K562 (cell line): ENCODE measurements around the gene LPIN2. TPM values are rescaled to one million over a fixed set of nuclear protein-coding genes. Genes with fewer than 3 reads are reported as not detected.

Source experiments
- ATAC-seq: fragments of 200-7000 bp; cut with Tn5 transposase; 3 replicates; pipeline ENCODE4 v1.9.1; 2020; ENCODE audit warnings: moderate library complexity
- BruUV-seq: library from RNA; stranded (reverse); fragments of 400-500 nt; replicated peaks from 2 replicates; lab custom pipeline; 2021; lab: Mats Ljungman, UMichigan
- CTCF ChIA-PET: fragments of 300-600 bp; formaldehyde crosslinking; extraction: SDS; loops from one replicate; lab custom pipeline; 2021; ENCODE audit warnings: low intra/inter-chr PET ratio; lab: Yijun Ruan, JAX
- POLR2A ChIA-PET: fragments of 300-600, 350-650 bp; sonication (Branson Sonifier 250); formaldehyde crosslinking; extraction: SDS; loops from one replicate; lab custom pipeline; 2021; ENCODE audit warnings: antibody characterized with exemption, inconsistent platforms; lab: Yijun Ruan, JAX
- DNase-seq, 4 experiments: peaks; one replicate each; pipeline versions ENCODE4 v3.0.0 to v3.0.0-alpha.2; 2011 to 2018; ENCODE audit warnings: low spot score in 3 of 4, mixed read lengths in 3 of 4; ENCODE audit errors: extremely low read depth in 1 of 4
- FAIRE-seq: peaks from 2 replicates; lab custom pipeline; 2011; peaks lifted over from hg19 to GRCh38; lab: Jason Lieb, UNC
- H2AFZ ChIP-seq: 2 replicates; pipeline ENCODE4 v1.6.0; 2011; ENCODE audit warnings: low read depth, low read length, control low read depth, inconsistent platforms
- H3K27ac ChIP-seq: fragments of 200-600 bp; 3 replicates; pipeline ENCODE4 v1.8.0; 2011; ENCODE audit warnings: low read depth, mild to moderate bottlenecking, control low read depth, inconsistent platforms, low read length, moderate library complexity, mixed read lengths; ENCODE audit errors: extremely low read depth
- H3K27me3 ChIP-seq, 2 experiments: fragments of 300-600 bp in 1 of 2; 2 replicates in 1 of 2; 3 replicates in 1 of 2; pipeline versions ENCODE4 v1.6.0 to v1.8.0; 2011; ENCODE audit warnings: inconsistent platforms in 2 of 2, low read length in 2 of 2, mild to moderate bottlenecking in 1 of 2, mixed read lengths in 1 of 2, moderate library complexity in 1 of 2; ENCODE audit not compliant: control insufficient read depth in 2 of 2, insufficient read depth in 2 of 2
- H3K36me3 ChIP-seq: fragments of 300-600 bp; 3 replicates; pipeline ENCODE4 v1.8.0; 2011; ENCODE audit warnings: mild to moderate bottlenecking, low read length, inconsistent platforms; ENCODE audit not compliant: control insufficient read depth, insufficient read depth
- H3K4me1 ChIP-seq, 2 experiments: fragments of 200-600 bp in 1 of 2; replicated peaks in 1 of 2; 2 replicates in 1 of 2; 3 replicates in 1 of 2; pipeline versions ENCODE4 v1.5.1 to v1.8.0; 2011; ENCODE audit warnings: inconsistent platforms in 2 of 2, low read length in 2 of 2, mild to moderate bottlenecking in 1 of 2, mixed read lengths in 1 of 2, moderate library complexity in 1 of 2; ENCODE audit not compliant: control insufficient read depth in 2 of 2, insufficient read depth in 2 of 2
- H3K4me2 ChIP-seq: 2 replicates; pipeline ENCODE4 v1.6.1; 2011; ENCODE audit warnings: low read length, control low read depth, inconsistent platforms, mixed read lengths; ENCODE audit not compliant: insufficient read depth
- H3K4me3 ChIP-seq: fragments of 200-600 bp; sonication (generic), shearing (Covaris generic); 2 replicates; pipeline ENCODE4 v1.5.1; 2016; ENCODE audit warnings: control low read depth, inconsistent platforms
- H3K79me2 ChIP-seq: fragments of 200-600 bp; 3 replicates; pipeline ENCODE4 v1.8.0; 2011; ENCODE audit warnings: low read length, inconsistent platforms; ENCODE audit not compliant: control insufficient read depth, insufficient read depth
- H3K9ac ChIP-seq, 2 experiments: 2 replicates each; pipeline versions ENCODE4 v1.6.0 to v1.6.1; 2011; ENCODE audit warnings: low read depth in 2 of 2, low read length in 2 of 2, control low read depth in 1 of 2, inconsistent platforms in 1 of 2, mild to moderate bottlenecking in 1 of 2, mixed read lengths in 1 of 2; ENCODE audit not compliant: insufficient read depth in 1 of 2
- H3K9me1 ChIP-seq: one replicate; pipeline ENCODE4 v1.6.0; 2011; ENCODE audit warnings: inconsistent platforms, mild to moderate bottlenecking, low read length, moderate library complexity; ENCODE audit not compliant: control insufficient read depth, insufficient read depth
- H3K9me3 ChIP-seq: replicated peaks from 2 replicates; pipeline ENCODE4 v1.5.1; 2011; ENCODE audit warnings: low read depth, low read length, inconsistent platforms; ENCODE audit not compliant: control insufficient read depth, insufficient read depth
- H4K20me1 ChIP-seq: replicated peaks from 2 replicates; pipeline ENCODE4 v1.6.1; 2011; ENCODE audit warnings: low read length, inconsistent platforms, mixed read lengths; ENCODE audit not compliant: control insufficient read depth, insufficient read depth
- GTF2A2 ChIP-seq: IDR thresholded peaks from 2 replicates; pipeline ENCODE4 v1.6.1; 2016; ENCODE audit warnings: mild to moderate bottlenecking, missing genetic modification characterization, missing compliant biosample characterization
- HDAC2 ChIP-seq: fragments of 450-650 bp; IDR thresholded peaks from 2 replicates; pipeline ENCODE4 v1.6.1; 2016; ENCODE audit warnings: mild to moderate bottlenecking
- HMG20B ChIP-seq: fragments of 250-450 bp; sonication (Bioruptor Pico); IDR thresholded peaks from 2 replicates; pipeline ENCODE4 v1.5.0; 2021; ENCODE audit warnings: mild to moderate bottlenecking
- SMARCA4 ChIP-seq: fragments of 450-650 bp; IDR thresholded peaks from 2 replicates; pipeline ENCODE4 v1.6.1; 2016
- STAG1 ChIP-seq: sonication (generic); formaldehyde crosslinking; IDR thresholded peaks from 2 replicates; pipeline ENCODE4 v1.5.0; 2020; ENCODE audit warnings: missing genetic modification reagents, borderline replicate concordance
- TARDBP ChIP-seq: fragments of 450-650 bp; IDR thresholded peaks from 2 replicates; pipeline ENCODE4 v1.6.1; 2016
- TBP ChIP-seq: optimal IDR thresholded peaks from 2 replicates; pipeline ENCODE3; 2011; ENCODE audit warnings: low read depth, low read length, improper control_type of control experiment
- ZNF23 ChIP-seq: fragments of 250-450 bp; sonication (Bioruptor Pico); IDR thresholded peaks from 2 replicates; pipeline ENCODE4 v1.4.0; 2020; ENCODE audit warnings: mild to moderate bottlenecking
- ZNF699 ChIP-seq: fragments of 250-450 bp; sonication (Bioruptor Pico); IDR thresholded peaks from 2 replicates; pipeline ENCODE4 v1.8.0; 2021; ENCODE audit warnings: mild to moderate bottlenecking, moderate library complexity; ENCODE audit not compliant: insufficient replicate concordance
- WGBS: fragments of 100-300 bp; shearing (Covaris generic); methylation state at CpG from one replicate; pipeline ENCODE4 v1.1.6; 2016; ENCODE audit warnings: low coverage, mixed read lengths; ENCODE audit not compliant: insufficient coverage; ENCODE audit errors: missing lambda C conversion rate; 5-methylcytosine and 5-hydroxymethylcytosine counted together
- in situ Hi-C: fragments of 300-500 bp; cut with MboI; formaldehyde crosslinking; loops from 4 replicates; pipeline ENCODE4 v1.15.0; 2018; ENCODE audit warnings: inconsistent platforms, mixed read lengths
- intact Hi-C: fragments of 100-400 bp; cut with micrococcal nuclease; formaldehyde crosslinking; loops from 2 replicates; pipeline ENCODE4 v1.14.2; 2022
- polyA plus RNA-seq, 8 experiments: library from polyadenylated mRNA; depleted of rRNA in 4 of 8; stranded (reverse) in 5 of 8; unstranded in 3 of 8; fragments of >200 nt; fragmentation: Nextera tagmentation in 2 of 8; fragmentation: Illumina TruSeq in 1 of 8; extraction: Ambion mirVana in 2 of 8; extraction: Trizol in 1 of 8; gene quantifications; 2 replicates each; pipeline versions ENCODE4 v1.2.1 to v1.2.3, GENCODE V29; 2011 to 2014; ENCODE audit warnings: inconsistent platforms in 1 of 8, missing spikeins in 1 of 8
- total RNA-seq, 7 experiments: library from RNA; depleted of rRNA in 6 of 7; stranded (reverse); fragments of >200 nt in 6 of 7; fragmentation: Illumina TruSeq in 2 of 7; extraction: Trizol in 2 of 7; gene quantifications; 2 replicates each; pipeline versions ENCODE4 v1.2.1 to v1.2.3, GENCODE V29; 2011 to 2021; ENCODE audit warnings: low replicate concordance in 1 of 7
- TF ChIP-seq, protein P1 (sequence below): fragments of 250-450 bp; sonication (Bioruptor Pico); IDR thresholded peaks from 2 replicates; pipeline ENCODE4 v1.5.0; 2021; ENCODE audit warnings: mild to moderate bottlenecking, borderline replicate concordance
- TF ChIP-seq, protein P2 (sequence below), 2 experiments: fragments of 450-650 bp; IDR thresholded peaks; 2 replicates each; pipeline ENCODE4 v1.6.1; 2016
- TF ChIP-seq, protein P3 (sequence below): fragments of 250-450 bp; sonication (Bioruptor Pico); IDR thresholded peaks from 2 replicates; pipeline ENCODE4 v1.4.0; 2020; ENCODE audit warnings: mild to moderate bottlenecking, moderate library complexity

Gene LPIN2
- total and polyA plus RNA-seq, 9 of the 15 experiments (the other 6 are each of a cell fraction or from before 2014, with no cell fraction given) = 5.2 to 34.8 (median 24.6) TPM

DNA sequence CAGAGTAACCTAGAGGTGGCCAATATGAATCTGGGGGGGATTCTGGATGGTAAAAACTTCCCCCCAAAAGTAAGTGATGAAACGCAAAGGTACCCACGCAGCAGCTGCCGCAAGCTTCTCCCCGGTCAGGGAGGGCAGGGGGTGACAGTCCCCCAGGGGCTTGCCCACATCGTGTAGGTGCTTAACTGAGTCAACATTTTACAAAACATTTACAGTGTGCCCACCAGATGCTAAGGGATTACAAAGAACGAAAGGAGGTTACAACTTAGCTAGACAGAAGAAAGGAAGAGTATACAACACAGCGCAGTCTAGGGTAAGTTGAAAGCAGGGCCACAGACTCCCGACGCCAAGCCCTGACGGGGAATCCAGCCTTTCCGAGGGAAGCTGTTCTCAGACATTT, 45.6 kb downstream of the LPIN2 start (continued):
- TF ChIP-seq, protein P1, sequence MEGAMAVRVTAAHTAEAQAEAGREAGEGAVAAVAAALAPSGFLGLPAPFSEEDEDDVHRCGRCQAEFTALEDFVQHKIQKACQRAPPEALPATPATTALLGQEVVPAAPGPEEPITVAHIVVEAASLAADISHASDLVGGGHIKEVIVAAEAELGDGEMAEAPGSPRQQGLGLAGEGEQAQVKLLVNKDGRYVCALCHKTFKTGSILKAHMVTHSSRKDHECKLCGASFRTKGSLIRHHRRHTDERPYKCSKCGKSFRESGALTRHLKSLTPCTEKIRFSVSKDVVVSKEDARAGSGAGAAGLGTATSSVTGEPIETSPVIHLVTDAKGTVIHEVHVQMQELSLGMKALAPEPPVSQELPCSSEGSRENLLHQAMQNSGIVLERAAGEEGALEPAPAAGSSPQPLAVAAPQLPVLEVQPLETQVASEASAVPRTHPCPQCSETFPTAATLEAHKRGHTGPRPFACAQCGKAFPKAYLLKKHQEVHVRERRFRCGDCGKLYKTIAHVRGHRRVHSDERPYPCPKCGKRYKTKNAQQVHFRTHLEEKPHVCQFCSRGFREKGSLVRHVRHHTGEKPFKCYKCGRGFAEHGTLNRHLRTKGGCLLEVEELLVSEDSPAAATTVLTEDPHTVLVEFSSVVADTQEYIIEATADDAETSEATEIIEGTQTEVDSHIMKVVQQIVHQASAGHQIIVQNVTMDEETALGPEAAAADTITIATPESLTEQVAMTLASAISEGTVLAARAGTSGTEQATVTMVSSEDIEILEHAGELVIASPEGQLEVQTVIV (CRISPR knock-in tag) = no peak
- TF ChIP-seq GTF2A2 = no peak
- TF ChIP-seq, protein P2, sequence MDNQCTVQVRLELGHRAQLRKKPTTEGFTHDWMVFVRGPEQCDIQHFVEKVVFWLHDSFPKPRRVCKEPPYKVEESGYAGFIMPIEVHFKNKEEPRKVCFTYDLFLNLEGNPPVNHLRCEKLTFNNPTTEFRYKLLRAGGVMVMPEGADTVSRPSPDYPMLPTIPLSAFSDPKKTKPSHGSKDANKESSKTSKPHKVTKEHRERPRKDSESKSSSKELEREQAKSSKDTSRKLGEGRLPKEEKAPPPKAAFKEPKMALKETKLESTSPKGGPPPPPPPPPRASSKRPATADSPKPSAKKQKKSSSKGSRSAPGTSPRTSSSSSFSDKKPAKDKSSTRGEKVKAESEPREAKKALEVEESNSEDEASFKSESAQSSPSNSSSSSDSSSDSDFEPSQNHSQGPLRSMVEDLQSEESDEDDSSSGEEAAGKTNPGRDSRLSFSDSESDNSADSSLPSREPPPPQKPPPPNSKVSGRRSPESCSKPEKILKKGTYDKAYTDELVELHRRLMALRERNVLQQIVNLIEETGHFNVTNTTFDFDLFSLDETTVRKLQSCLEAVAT (IDR thresholded peaks at IDR 0.05) = no peak
- no peak for TF ChIP-seq TBP
- no peak for TF ChIP-seq SMARCA4

DNA sequence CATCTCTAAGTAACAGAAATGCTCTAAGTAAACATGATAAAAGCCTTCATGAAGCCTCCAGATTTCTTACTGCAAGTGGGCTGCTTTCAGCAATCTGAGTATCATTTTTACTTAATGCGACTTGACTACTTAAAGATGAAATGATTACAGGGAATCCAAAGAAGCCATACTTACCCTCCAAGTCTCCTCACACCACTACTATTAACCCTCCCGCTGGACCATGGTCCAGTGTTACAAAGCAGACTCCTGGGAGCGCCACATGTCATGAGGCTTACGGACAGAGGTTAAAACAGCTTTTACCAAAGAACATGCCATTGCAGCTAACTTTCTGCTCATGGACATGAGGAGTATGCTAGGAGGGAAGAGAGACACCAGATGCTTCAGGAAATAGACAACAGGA, 46.4 kb downstream of the LPIN2 start:
- Histone ChIP-seq H3K36me3 (no peaks in the 10 kb centered on the region; the same call in 1 of the 3 replicates), H3K9ac (no peak overlapping the region), H3K9me1 (no peaks in the 10 kb centered on the region), H3K4me3 (no peak overlapping the region), H3K4me2 (no peak overlapping the region), H3K4me1 (peaks cover 0 to 22% of the 10 kb centered on the region in 2 experiments; a peak in 4 of 5 replicates), H4K20me1 (peaks cover 19% of the 10 kb centered on the region), H3K27me3 (no peaks in the 10 kb centered on the region), H2AFZ (no peak overlapping the region), H3K79me2 (peaks cover 91% of the 10 kb centered on the region), H3K9me3 (no peaks in the 10 kb centered on the region), H3K27ac (no peak overlapping the region)
- no peak for FAIRE-seq
- ChIA-PET CTCF (no interaction called here), POLR2A (interaction anchor here (0.5 to 1.1 kb wide), 4 partner anchors 9 to 893 kb away, joined by 3 read pairs; no protein-coding TSS in a partner anchor)
- in situ Hi-C loops (no loop called here), intact Hi-C loops (no loop called here)
- 93% methylated on average over 4 of the region's 4 CpGs for WGBS
- no peak for DNase-seq
- BruUV-seq = no TSS peak
- no peak for ATAC-seq
- TF ChIP-seq TARDBP = no peak
- no peak for TF ChIP-seq STAG1 (CRISPR knock-in tag)
- no peak for TF ChIP-seq ZNF23 (CRISPR knock-in tag)
- TF ChIP-seq HDAC2 = no peak
- no peak for TF ChIP-seq HMG20B (CRISPR knock-in tag)
- TF ChIP-seq ZNF699 = no peak
- TF ChIP-seq, protein P3, sequence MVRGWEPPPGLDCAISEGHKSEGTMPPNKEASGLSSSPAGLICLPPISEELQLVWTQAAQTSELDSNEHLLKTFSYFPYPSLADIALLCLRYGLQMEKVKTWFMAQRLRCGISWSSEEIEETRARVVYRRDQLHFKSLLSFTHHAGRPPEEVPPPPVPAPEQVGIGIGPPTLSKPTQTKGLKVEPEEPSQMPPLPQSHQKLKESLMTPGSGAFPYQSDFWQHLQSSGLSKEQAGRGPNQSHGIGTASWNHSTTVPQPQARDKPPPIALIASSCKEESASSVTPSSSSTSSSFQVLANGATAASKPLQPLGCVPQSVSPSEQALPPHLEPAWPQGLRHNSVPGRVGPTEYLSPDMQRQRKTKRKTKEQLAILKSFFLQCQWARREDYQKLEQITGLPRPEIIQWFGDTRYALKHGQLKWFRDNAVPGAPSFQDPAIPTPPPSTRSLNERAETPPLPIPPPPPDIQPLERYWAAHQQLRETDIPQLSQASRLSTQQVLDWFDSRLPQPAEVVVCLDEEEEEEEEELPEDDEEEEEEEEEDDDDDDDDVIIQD (CRISPR knock-in tag) = no peak
